HepG2 (cell line): ENCODE measurements around the gene IGFBP6. TPM values are rescaled to one million over a fixed set of nuclear protein-coding genes. Genes with fewer than 3 reads are reported as not detected.

Experiments used
- ADNP ChIP-seq: sonication (generic); formaldehyde crosslinking; IDR thresholded peaks from 2 replicates; pipeline ENCODE4 v1.4.0; 2020; ENCODE audit warnings: missing genetic modification reagents
- CENPX ChIP-seq: sonication (generic); formaldehyde crosslinking; IDR thresholded peaks from 2 replicates; pipeline ENCODE4 v1.9.0; 2021; ENCODE audit warnings: mild to moderate bottlenecking, missing genetic modification reagents, moderate library complexity
- FOXA3 ChIP-seq: IDR thresholded peaks from 2 replicates; pipeline ENCODE4 v1.6.1; 2016; ENCODE audit warnings: missing genetic modification reagents, missing compliant biosample characterization
- FOXP1 ChIP-seq, 2 experiments: fragments of 450-650 bp in 1 of 2; IDR thresholded peaks; 2 replicates each; pipeline ENCODE4 v1.6.1; 2017 to 2018; ENCODE audit warnings: antibody characterized with exemption in 1 of 2
- KDM3A ChIP-seq: IDR thresholded peaks from 2 replicates; pipeline ENCODE4 v1.6.1; 2018; ENCODE audit warnings: low read depth, missing compliant biosample characterization
- KLF13 ChIP-seq: sonication (generic); formaldehyde crosslinking; IDR thresholded peaks from 2 replicates; pipeline ENCODE4 v1.4.0; 2020; ENCODE audit warnings: mild to moderate bottlenecking, missing genetic modification reagents
- MYNN ChIP-seq: sonication (generic); formaldehyde crosslinking; IDR thresholded peaks from 2 replicates; pipeline ENCODE4 v1.4.0; 2020; ENCODE audit warnings: mild to moderate bottlenecking, low read depth, missing genetic modification reagents
- NAIF1 ChIP-seq: sonication (generic); formaldehyde crosslinking; IDR thresholded peaks from 2 replicates; pipeline ENCODE4 v1.5.0; 2020; ENCODE audit warnings: mild to moderate bottlenecking, missing genetic modification reagents, borderline replicate concordance
- POLR2G ChIP-seq: fragments of 200-400 bp; formaldehyde crosslinking; IDR thresholded peaks from 2 replicates; pipeline ENCODE4 v1.6.1; 2018; ENCODE audit warnings: mild to moderate bottlenecking, low read depth, low read length, moderate library complexity
- RBFOX2 ChIP-seq: fragments of 200-400 bp; formaldehyde crosslinking; IDR thresholded peaks from 2 replicates; pipeline ENCODE4 v1.6.1; 2017; ENCODE audit warnings: low read depth, mild to moderate bottlenecking, low read length
- RBM22 ChIP-seq: fragments of 200-400 bp; formaldehyde crosslinking; optimal IDR thresholded peaks from 2 replicates; pipeline ENCODE3; 2017; ENCODE audit warnings: mild to moderate bottlenecking, low read length, moderate library complexity
- SMAD3 ChIP-seq: sonication (generic); formaldehyde crosslinking; IDR thresholded peaks from 2 replicates; pipeline ENCODE4 v1.4.0; 2020; ENCODE audit warnings: missing genetic modification reagents
- SNAI1 ChIP-seq: sonication (generic); formaldehyde crosslinking; IDR thresholded peaks from 2 replicates; pipeline ENCODE4 v1.5.0; 2020; ENCODE audit warnings: mild to moderate bottlenecking, missing genetic modification reagents, borderline replicate concordance
- SP140L ChIP-seq: sonication (generic); formaldehyde crosslinking; IDR thresholded peaks from 2 replicates; pipeline ENCODE4 v1.4.0; 2020; ENCODE audit warnings: missing genetic modification reagents, borderline replicate concordance
- TOPORS ChIP-seq: sonication (generic); formaldehyde crosslinking; IDR thresholded peaks from 2 replicates; pipeline ENCODE4 v1.8.0; 2023; ENCODE audit warnings: mild to moderate bottlenecking, missing genetic modification reagents
- ZFP41 ChIP-seq: sonication (generic); formaldehyde crosslinking; IDR thresholded peaks from 2 replicates; pipeline ENCODE4 v1.4.0; 2020; ENCODE audit warnings: mild to moderate bottlenecking, missing genetic modification reagents, borderline replicate concordance
- ZNF333 ChIP-seq: sonication (generic); formaldehyde crosslinking; IDR thresholded peaks from 2 replicates; pipeline ENCODE4 v1.4.0; 2020; ENCODE audit warnings: mild to moderate bottlenecking, missing genetic modification reagents, borderline replicate concordance
- ZNF510 ChIP-seq: sonication (generic); formaldehyde crosslinking; IDR thresholded peaks from 2 replicates; pipeline ENCODE4 v1.4.0; 2020; ENCODE audit warnings: low read depth, mild to moderate bottlenecking, missing genetic modification reagents
- ZNF562 ChIP-seq: sonication (generic); formaldehyde crosslinking; IDR thresholded peaks from 2 replicates; pipeline ENCODE4 v1.8.0; 2022; ENCODE audit warnings: missing genetic modification reagents, borderline replicate concordance
- ZNF567 ChIP-seq: sonication (generic); formaldehyde crosslinking; IDR thresholded peaks from 2 replicates; pipeline ENCODE4 v1.8.1; 2023; ENCODE audit warnings: mild to moderate bottlenecking, missing genetic modification reagents, borderline replicate concordance
- ZNF569 ChIP-seq: sonication (generic); formaldehyde crosslinking; IDR thresholded peaks from 2 replicates; pipeline ENCODE4 v1.5.0; 2020; ENCODE audit warnings: mild to moderate bottlenecking, missing genetic modification reagents, moderate library complexity, borderline replicate concordance
- ZNF768 ChIP-seq: sonication (generic); formaldehyde crosslinking; IDR thresholded peaks from 2 replicates; pipeline ENCODE4 v1.4.0; 2020; ENCODE audit warnings: missing genetic modification reagents
- ZSCAN9 ChIP-seq: IDR thresholded peaks from 2 replicates; pipeline ENCODE4 v1.6.1; 2016; ENCODE audit warnings: borderline replicate concordance
- polyA plus RNA-seq, 8 experiments: library from polyadenylated mRNA; depleted of rRNA in 3 of 8; stranded (reverse) in 7 of 8; unstranded in 1 of 8; fragments of >200 nt; fragmentation: Illumina TruSeq in 4 of 8; extraction: Trizol in 4 of 8; gene quantifications; 2 replicates each; pipeline versions ENCODE4 v1.2.1 to v1.2.3, GENCODE V29; 2011 to 2016; ENCODE audit warnings: low read depth in 4 of 8, missing spikeins in 1 of 8, mixed read lengths in 1 of 8; ENCODE audit not compliant: insufficient read depth in 1 of 8
- total RNA-seq, 5 experiments: library from RNA; depleted of rRNA; stranded (reverse); fragments of >200 nt; fragmentation: Illumina TruSeq; extraction: Trizol; gene quantifications; 2 replicates each; pipeline ENCODE4 v1.2.3, GENCODE V29; 2016; ENCODE audit warnings: low read depth in 1 of 5
- TF ChIP-seq, protein P1 (sequence below): sonication (generic); formaldehyde crosslinking; IDR thresholded peaks from 2 replicates; pipeline ENCODE4 v1.4.0; 2020; ENCODE audit warnings: missing genetic modification reagents
- TF ChIP-seq, protein P2 (sequence below): sonication (generic); formaldehyde crosslinking; IDR thresholded peaks from 2 replicates; pipeline ENCODE4 v1.4.0; 2020; ENCODE audit warnings: mild to moderate bottlenecking, missing genetic modification reagents
- TF ChIP-seq, protein P3 (sequence below): sonication (generic); formaldehyde crosslinking; IDR thresholded peaks from 2 replicates; pipeline ENCODE4 v1.4.0; 2020; ENCODE audit warnings: missing genetic modification reagents

Gene IGFBP6
- total and polyA plus RNA-seq, 2 of the 13 experiments (the other 11 are each of a cell fraction or from before 2014, with no cell fraction given): 3.9 to 25.2 TPM

DNA sequence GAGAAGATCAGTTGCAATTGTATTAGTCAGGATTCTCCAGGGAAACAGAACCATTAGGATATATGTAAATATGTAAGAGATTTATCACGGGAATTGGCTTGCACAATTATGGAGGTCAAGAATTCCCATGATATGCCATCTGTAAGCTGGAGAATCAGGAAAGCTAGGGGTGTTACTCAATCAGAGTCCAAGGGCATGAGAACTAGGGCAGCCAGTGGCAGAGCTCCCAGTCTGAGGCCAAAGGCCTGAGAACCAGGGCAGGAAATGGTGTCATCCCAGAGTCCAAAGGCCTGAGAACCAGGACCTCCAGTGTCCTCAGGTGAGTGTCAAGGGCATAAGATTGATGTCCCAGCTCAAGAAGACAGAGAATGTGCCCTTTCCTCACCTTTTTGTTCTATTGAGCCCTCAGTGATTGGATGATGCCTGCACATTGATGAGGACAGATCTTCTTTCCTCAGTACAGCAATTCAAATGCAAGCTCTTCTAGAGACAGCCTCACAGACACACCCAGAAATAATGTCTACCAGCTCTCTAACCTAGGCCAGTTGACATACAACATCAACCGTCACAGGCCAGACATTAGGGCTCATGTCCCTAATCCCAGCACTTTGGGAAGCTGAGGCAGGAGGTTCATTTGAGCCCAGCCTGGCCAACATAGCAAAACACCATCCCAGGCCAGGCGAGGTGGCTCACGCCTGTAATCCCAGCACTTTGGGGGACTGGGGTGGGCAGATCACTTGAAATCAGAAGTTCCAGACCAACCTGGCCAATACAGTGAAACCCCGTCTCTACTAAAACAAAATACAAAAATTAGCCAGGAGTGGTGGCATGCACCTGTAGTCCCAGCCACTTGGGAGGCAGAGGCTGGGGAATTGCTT lies 48.2 kb downstream of the IGFBP6 start (continued):
- TF ChIP-seq NAIF1 (CRISPR knock-in tag) (no peak), ZNF510 (CRISPR knock-in tag) (no peak), MYNN (no peak), SNAI1 (CRISPR knock-in tag) (no peak), FOXA3 (CRISPR knock-in tag) (peak; percentile 41), SMAD3 (no peak), ZNF569 (no peak), CENPX (CRISPR knock-in tag) (no peak), ZFP41 (CRISPR knock-in tag) (no peak), ZNF567 (CRISPR knock-in tag) (no peak), TOPORS (CRISPR knock-in tag) (no peak), POLR2G (no peak), RBM22 (no peak), RBFOX2 (no peak), ZSCAN9 (CRISPR knock-in tag) (no peak), KDM3A (CRISPR knock-in tag) (no peak), ZNF333 (no peak), ZNF562 (CRISPR knock-in tag) (no peak), ZNF768 (CRISPR knock-in tag) (no peak), KLF13 (no peak), ADNP (no peak), FOXP1 (IDR thresholded peaks at IDR 0.05) (no peak), FOXP1 (CRISPR knock-in tag; IDR thresholded peaks at IDR 0.05) (peak; percentile 37; the same call in 1 of the 2 replicates), SP140L (CRISPR knock-in tag) (no peak)
- TF ChIP-seq, protein P1, sequence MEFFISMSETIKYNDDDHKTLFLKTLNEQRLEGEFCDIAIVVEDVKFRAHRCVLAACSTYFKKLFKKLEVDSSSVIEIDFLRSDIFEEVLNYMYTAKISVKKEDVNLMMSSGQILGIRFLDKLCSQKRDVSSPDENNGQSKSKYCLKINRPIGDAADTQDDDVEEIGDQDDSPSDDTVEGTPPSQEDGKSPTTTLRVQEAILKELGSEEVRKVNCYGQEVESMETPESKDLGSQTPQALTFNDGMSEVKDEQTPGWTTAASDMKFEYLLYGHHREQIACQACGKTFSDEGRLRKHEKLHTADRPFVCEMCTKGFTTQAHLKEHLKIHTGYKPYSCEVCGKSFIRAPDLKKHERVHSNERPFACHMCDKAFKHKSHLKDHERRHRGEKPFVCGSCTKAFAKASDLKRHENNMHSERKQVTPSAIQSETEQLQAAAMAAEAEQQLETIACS: no peak
- TF ChIP-seq, protein P2, sequence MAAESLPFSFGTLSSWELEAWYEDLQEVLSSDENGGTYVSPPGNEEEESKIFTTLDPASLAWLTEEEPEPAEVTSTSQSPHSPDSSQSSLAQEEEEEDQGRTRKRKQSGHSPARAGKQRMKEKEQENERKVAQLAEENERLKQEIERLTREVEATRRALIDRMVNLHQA (CRISPR knock-in tag): no peak
- TF ChIP-seq, protein P3, sequence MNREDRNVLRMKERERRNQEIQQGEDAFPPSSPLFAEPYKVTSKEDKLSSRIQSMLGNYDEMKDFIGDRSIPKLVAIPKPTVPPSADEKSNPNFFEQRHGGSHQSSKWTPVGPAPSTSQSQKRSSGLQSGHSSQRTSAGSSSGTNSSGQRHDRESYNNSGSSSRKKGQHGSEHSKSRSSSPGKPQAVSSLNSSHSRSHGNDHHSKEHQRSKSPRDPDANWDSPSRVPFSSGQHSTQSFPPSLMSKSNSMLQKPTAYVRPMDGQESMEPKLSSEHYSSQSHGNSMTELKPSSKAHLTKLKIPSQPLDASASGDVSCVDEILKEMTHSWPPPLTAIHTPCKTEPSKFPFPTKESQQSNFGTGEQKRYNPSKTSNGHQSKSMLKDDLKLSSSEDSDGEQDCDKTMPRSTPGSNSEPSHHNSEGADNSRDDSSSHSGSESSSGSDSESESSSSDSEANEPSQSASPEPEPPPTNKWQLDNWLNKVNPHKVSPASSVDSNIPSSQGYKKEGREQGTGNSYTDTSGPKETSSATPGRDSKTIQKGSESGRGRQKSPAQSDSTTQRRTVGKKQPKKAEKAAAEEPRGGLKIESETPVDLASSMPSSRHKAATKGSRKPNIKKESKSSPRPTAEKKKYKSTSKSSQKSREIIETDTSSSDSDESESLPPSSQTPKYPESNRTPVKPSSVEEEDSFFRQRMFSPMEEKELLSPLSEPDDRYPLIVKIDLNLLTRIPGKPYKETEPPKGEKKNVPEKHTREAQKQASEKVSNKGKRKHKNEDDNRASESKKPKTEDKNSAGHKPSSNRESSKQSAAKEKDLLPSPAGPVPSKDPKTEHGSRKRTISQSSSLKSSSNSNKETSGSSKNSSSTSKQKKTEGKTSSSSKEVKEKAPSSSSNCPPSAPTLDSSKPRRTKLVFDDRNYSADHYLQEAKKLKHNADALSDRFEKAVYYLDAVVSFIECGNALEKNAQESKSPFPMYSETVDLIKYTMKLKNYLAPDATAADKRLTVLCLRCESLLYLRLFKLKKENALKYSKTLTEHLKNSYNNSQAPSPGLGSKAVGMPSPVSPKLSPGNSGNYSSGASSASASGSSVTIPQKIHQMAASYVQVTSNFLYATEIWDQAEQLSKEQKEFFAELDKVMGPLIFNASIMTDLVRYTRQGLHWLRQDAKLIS (CRISPR knock-in tag): no peak
